IMR-90 (cell line): ENCODE results near the gene RBKS. TPM values are rescaled to one million over a fixed set of nuclear protein-coding genes. Genes with fewer than 3 reads are reported as not detected.

Source experiments
- ATAC-seq: fragments of 200-7000 bp; cut with Tn5 transposase; 2 replicates; pipeline ENCODE4 v1.9.1; 2020; ENCODE audit warnings: low read depth, mild to moderate bottlenecking, moderate library complexity
- BruUV-seq: library from RNA; stranded (reverse); fragments of 400-500 nt; replicated peaks from 2 replicates; lab custom pipeline; 2021; lab: Mats Ljungman, UMichigan
- CTCF ChIA-PET: fragments of 300-600 bp; formaldehyde crosslinking; extraction: SDS; loops from one replicate; lab custom pipeline; 2021; ENCODE audit warnings: antibody characterized with exemption; lab: Yijun Ruan, JAX
- POLR2A ChIA-PET: fragments of 300-600 bp; sonication (Branson Sonifier 250); formaldehyde crosslinking; loops from one replicate; lab custom pipeline; 2022; ENCODE audit warnings: antibody characterized with exemption; ENCODE audit not compliant: unreplicated experiment; lab: Charles Lee
- DNase-seq: peaks from one replicate; pipeline ENCODE4 v3.0.0; 2013
- H2AFZ ChIP-seq: replicated peaks from 2 replicates; pipeline ENCODE3; 2013; ENCODE audit warnings: low read length, mild to moderate bottlenecking; ENCODE audit not compliant: poor library complexity
- H2AK5ac ChIP-seq: 2 replicates; pipeline ENCODE4 v1.6.1; 2013; ENCODE audit warnings: low read depth, low read length, inconsistent platforms
- H2AK9ac ChIP-seq: replicated peaks from 2 replicates; pipeline ENCODE3; 2013; ENCODE audit warnings: mild to moderate bottlenecking, low read depth, low read length, moderate library complexity; ENCODE audit not compliant: poor library complexity
- H2BK120ac ChIP-seq: 2 replicates; pipeline ENCODE4 v1.6.1; 2013; ENCODE audit warnings: low read depth, low read length, inconsistent platforms
- H2BK15ac ChIP-seq: 3 replicates; pipeline ENCODE4 v1.6.1; 2013; ENCODE audit warnings: low read depth, low read length, inconsistent platforms
- H2BK20ac ChIP-seq: 2 replicates; pipeline ENCODE4 v1.6.1; 2013; ENCODE audit warnings: low read depth, mild to moderate bottlenecking, inconsistent platforms, low read length, moderate library complexity
- H2BK5ac ChIP-seq: 2 replicates; pipeline ENCODE4 v1.6.1; 2013; ENCODE audit warnings: mild to moderate bottlenecking, low read depth, low read length, inconsistent platforms; ENCODE audit not compliant: poor library complexity, severe bottlenecking
- H3K14ac ChIP-seq: replicated peaks from 2 replicates; pipeline ENCODE4 v1.6.1; 2013; ENCODE audit warnings: low read depth, low read length, inconsistent platforms
- H3K18ac ChIP-seq: 2 replicates; pipeline ENCODE4 v1.6.1; 2013; ENCODE audit warnings: low read depth, low read length, control low read depth
- H3K23ac ChIP-seq: 2 replicates; pipeline ENCODE4 v1.6.1; 2013; ENCODE audit warnings: low read depth, low read length, inconsistent platforms
- H3K27ac ChIP-seq: 2 replicates; pipeline ENCODE4 v1.5.1; 2013; ENCODE audit warnings: mild to moderate bottlenecking, control low read depth, low read length; ENCODE audit not compliant: insufficient read depth
- H3K27me3 ChIP-seq: 2 replicates; pipeline ENCODE4 v1.6.1; 2013; ENCODE audit warnings: low read length; ENCODE audit not compliant: control insufficient read depth, insufficient read depth
- H3K36me3 ChIP-seq: 2 replicates; pipeline ENCODE4 v1.6.1; 2013; ENCODE audit warnings: low read length, mixed read lengths; ENCODE audit not compliant: control insufficient read depth, insufficient read depth
- H3K4ac ChIP-seq: 2 replicates; pipeline ENCODE4 v1.6.1; 2013; ENCODE audit warnings: low read depth, low read length, inconsistent platforms
- H3K4me1 ChIP-seq: 2 replicates; pipeline ENCODE4 v1.6.1; 2013; ENCODE audit warnings: low read length, mixed read lengths; ENCODE audit not compliant: control insufficient read depth, insufficient read depth
- H3K4me2 ChIP-seq: 2 replicates; pipeline ENCODE4 v1.6.1; 2013; ENCODE audit warnings: low read depth, mild to moderate bottlenecking, control low read depth, low read length, moderate library complexity
- H3K4me3 ChIP-seq: 2 replicates; pipeline ENCODE4 v1.5.1; 2013; ENCODE audit warnings: low read depth, mild to moderate bottlenecking, control low read depth, low read length, moderate library complexity; ENCODE audit not compliant: insufficient read depth
- H3K56ac ChIP-seq: 2 replicates; pipeline ENCODE4 v1.6.1; 2013; ENCODE audit warnings: low read length, inconsistent platforms; ENCODE audit not compliant: insufficient read depth; ENCODE audit errors: extremely low read depth
- H3K79me1 ChIP-seq, 2 experiments: 2 replicates each; pipeline ENCODE4 v1.6.1; 2013; ENCODE audit warnings: low read length in 2 of 2, inconsistent platforms in 1 of 2, low read depth in 1 of 2
- H3K9ac ChIP-seq: 2 replicates; pipeline ENCODE4 v1.6.1; 2013; ENCODE audit warnings: low read depth, low read length, control low read depth
- H3K9me1 ChIP-seq: 2 replicates; pipeline ENCODE4 v1.6.1; 2013; ENCODE audit warnings: low read length, inconsistent platforms; ENCODE audit not compliant: insufficient read depth
- H3K9me3 ChIP-seq: 2 replicates; pipeline ENCODE4 v1.6.1; 2013; ENCODE audit warnings: low read length; ENCODE audit not compliant: control insufficient read depth, insufficient read depth
- H4K20me1 ChIP-seq: 2 replicates; pipeline ENCODE4 v1.6.1; 2013; ENCODE audit warnings: low read length, inconsistent platforms; ENCODE audit not compliant: insufficient read depth
- H4K5ac ChIP-seq: 2 replicates; pipeline ENCODE4 v1.6.1; 2013; ENCODE audit warnings: mild to moderate bottlenecking, low read depth, low read length, control low read depth
- H4K8ac ChIP-seq, 2 experiments: 2 replicates each; pipeline ENCODE4 v1.6.1; 2013; ENCODE audit warnings: low read depth in 2 of 2, low read length in 2 of 2, control low read depth in 1 of 2, inconsistent platforms in 1 of 2
- H4K91ac ChIP-seq: 2 replicates; pipeline ENCODE4 v1.6.1; 2013; ENCODE audit warnings: low read depth, low read length, inconsistent platforms; ENCODE audit not compliant: insufficient read depth
- BHLHE40 ChIP-seq: fragments of 150-350 bp; IDR thresholded peaks from 2 replicates; pipeline ENCODE4 v1.6.1; 2016; ENCODE audit warnings: mild to moderate bottlenecking, low read depth, low read length
- CEBPB ChIP-seq: IDR thresholded peaks from 2 replicates; pipeline ENCODE4 v1.6.1; 2012; ENCODE audit warnings: low read depth, low read length, improper control_type of control experiment
- CHD1 ChIP-seq: IDR thresholded peaks from 2 replicates; pipeline ENCODE4 v1.6.1; 2012; ENCODE audit warnings: low read depth, low read length, improper control_type of control experiment
- ELK1 ChIP-seq: fragments of 150-350 bp; IDR thresholded peaks from 2 replicates; pipeline ENCODE4 v1.6.1; 2016; ENCODE audit warnings: low read depth, mild to moderate bottlenecking, low read length, moderate library complexity, borderline replicate concordance
- FOS ChIP-seq: fragments of 150-350 bp; IDR thresholded peaks from 2 replicates; pipeline ENCODE4 v1.6.1; 2016; ENCODE audit warnings: low read depth, low read length
- MAFK ChIP-seq: IDR thresholded peaks from 2 replicates; pipeline ENCODE4 v1.6.1; 2012; ENCODE audit warnings: low read depth, low read length, improper control_type of control experiment
- MAZ ChIP-seq: IDR thresholded peaks from 2 replicates; pipeline ENCODE4 v1.6.1; 2012; ENCODE audit warnings: low read depth, mild to moderate bottlenecking, low read length, improper control_type of control experiment, moderate library complexity, borderline replicate concordance
- MXI1 ChIP-seq: IDR thresholded peaks from 2 replicates; pipeline ENCODE4 v1.6.1; 2012; ENCODE audit warnings: low read depth, mild to moderate bottlenecking, low read length, moderate library complexity, borderline replicate concordance
- NFE2L2 ChIP-seq: fragments of 150-350 bp; IDR thresholded peaks from 2 replicates; pipeline ENCODE4 v1.6.1; 2016; ENCODE audit warnings: low read depth, mild to moderate bottlenecking, low read length
- POLR2A ChIP-seq: IDR thresholded peaks from 2 replicates; pipeline ENCODE4 v1.6.1; 2012; ENCODE audit warnings: mild to moderate bottlenecking, low read depth, low read length
- RAD21 ChIP-seq: IDR thresholded peaks from 2 replicates; pipeline ENCODE4 v1.6.1; 2012; ENCODE audit warnings: low read length, improper control_type of control experiment
- RCOR1 ChIP-seq: IDR thresholded peaks from 2 replicates; pipeline ENCODE4 v1.6.1; 2012; ENCODE audit warnings: mild to moderate bottlenecking, low read length, improper control_type of control experiment; ENCODE audit not compliant: insufficient replicate concordance
- RFX5 ChIP-seq: IDR thresholded peaks from 2 replicates; pipeline ENCODE4 v1.8.0; 2012; ENCODE audit warnings: low read depth, mild to moderate bottlenecking, low read length, moderate library complexity
- SMC3 ChIP-seq: fragments of 150-350 bp; IDR thresholded peaks from 2 replicates; pipeline ENCODE4 v1.6.1; 2016; ENCODE audit warnings: low read depth, mild to moderate bottlenecking, antibody characterized with exemption, low read length, moderate library complexity
- WGBS, 2 experiments: methylation state at CpG; one replicate each; pipeline versions ENCODE4 v1.1.5 to v1.1.7; 2013; ENCODE audit warnings: missing lambda C conversion rate in 2 of 2; ENCODE audit not compliant: insufficient read length in 1 of 2; ENCODE audit errors: extremely low coverage in 2 of 2; 5-methylcytosine and 5-hydroxymethylcytosine counted together
- dilution Hi-C: fragments of 300-500 bp; cut with HindIII; formaldehyde crosslinking; loops from one replicate; pipeline ENCODE4 v1.14.3; 2018; ENCODE audit warnings: low sequenced_read_pairs; ENCODE audit not compliant: unreplicated experiment
- in situ Hi-C: fragments of 300-500 bp; cut with MboI; formaldehyde crosslinking; loops from 3 replicates; pipeline ENCODE4 v1.14.3; 2019; ENCODE audit warnings: low sequenced_read_pairs, inconsistent platforms, mixed read lengths
- intact Hi-C: fragments of 100-400 bp; cut with micrococcal nuclease; formaldehyde crosslinking; loops from 2 replicates; pipeline ENCODE4 v1.10.0; 2022
- polyA plus RNA-seq, 3 experiments: library from polyadenylated mRNA; depleted of rRNA; stranded (reverse); fragments of >200 nt; gene quantifications; 2 replicates each; pipeline ENCODE4 v1.2.3, GENCODE V29; 2012; ENCODE audit warnings: low replicate concordance in 1 of 3
- total RNA-seq: library from RNA; depleted of rRNA; stranded (reverse); fragments of >200 nt; gene quantifications from 2 replicates; pipeline ENCODE4 v1.2.3, GENCODE V29; 2012
- TF ChIP-seq, protein P1 (sequence below): fragments of 150-350 bp; IDR thresholded peaks from 2 replicates; pipeline ENCODE4 v1.6.1; 2017; ENCODE audit warnings: mild to moderate bottlenecking, antibody characterized with exemption, low read length, low read depth
- TF ChIP-seq, protein P2 (sequence below): conservative IDR thresholded peaks from 2 replicates; pipeline ENCODE4 v1.5.1; 2012; ENCODE audit warnings: mild to moderate bottlenecking, low read depth, low read length, improper control_type of control experiment

RBKS gene
- total and polyA plus RNA-seq, 2 of the 4 experiments (the other 2 are of a cell fraction), result 1.1 to 1.4 TPM

DNA sequence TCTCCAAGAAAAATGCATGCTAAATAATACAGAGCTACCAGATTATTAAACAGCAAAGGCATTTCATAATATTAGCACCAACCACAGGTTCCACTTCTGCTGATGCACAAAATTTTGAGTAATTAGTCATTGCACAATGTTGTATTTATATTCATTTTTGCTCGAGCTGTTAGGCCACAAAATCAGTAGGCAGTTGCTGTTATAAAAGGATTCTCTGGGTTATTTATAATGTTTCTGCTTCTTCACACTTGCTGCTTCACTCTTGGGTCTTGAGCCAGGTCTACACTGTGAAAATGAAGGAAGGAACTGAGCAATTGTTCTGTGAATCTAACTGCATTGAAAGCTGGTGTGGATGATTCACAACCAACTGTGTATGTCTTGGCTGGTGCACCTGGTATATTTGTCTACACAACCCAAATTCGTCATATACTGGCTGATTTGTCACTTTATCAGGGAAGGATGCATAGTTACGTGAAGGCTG lies 80.4 kb downstream of the RBKS start:
- Histone ChIP-seq H4K8ac (0 out of 4 replicates have a peak overlapping the region, but pooled peaks of 1 of the 2 experiments have one; percentile 0), H3K27ac (no peak overlapping the region), H2BK120ac (peak overlapping the region; percentile 4; the same call in 1 of the 2 replicates), H3K18ac (no peak overlapping the region), H3K4me2 (peak overlapping the region; percentile 11; the same call in 1 of the 2 replicates), H3K14ac (no peak overlapping the region), H3K79me1 (peaks cover 0 to 3% of the 10 kb centered on the region in 2 experiments; a peak in 1 of 4 replicates), H3K4ac (peak overlapping the region; percentile 1; the same call in 1 of the 2 replicates), H2AK5ac (no peak overlapping the region), H3K4me1 (peaks cover 11% of the 10 kb centered on the region), H2BK15ac (no peak overlapping the region), H3K9ac (no peak overlapping the region), H3K23ac (no peak overlapping the region), H2AFZ (no peak overlapping the region), H4K5ac (no peak overlapping the region), H3K36me3 (no peaks in the 10 kb centered on the region), H4K20me1 (no peaks in the 10 kb centered on the region), H4K91ac (no peak overlapping the region), H2BK5ac (peak overlapping the region; percentile 45), H2BK20ac (no peak overlapping the region; the same call in 1 of the 2 replicates), H3K27me3 (no peaks in the 10 kb centered on the region), H3K9me1 (peaks cover 11% of the 10 kb centered on the region; the same call in 1 of the 2 replicates), H3K9me3 (no peaks in the 10 kb centered on the region), H3K4me3 (no peak overlapping the region), H2AK9ac (no peak overlapping the region), H3K56ac (no peak overlapping the region)
- no CpG with 5 or more reads among the region's 3 CpGs for WGBS, 2 experiments
- intact Hi-C loops (no loop called here), in situ Hi-C loops (no loop called here), dilution Hi-C loops (no loop called here)
- ATAC-seq (peak; percentile 75), DNase-seq (peak; percentile 93)
- BruUV-seq, result no TSS peak
- ChIA-PET CTCF (interaction anchor here (0.6 kb wide), 3 partner anchors 17 to 183 kb away, joined by 3 read pairs; no protein-coding TSS in a partner anchor), POLR2A (no interaction called here)
- TF ChIP-seq SMC3, result no peak
- no peak for TF ChIP-seq CHD1
- no peak for TF ChIP-seq BHLHE40
- TF ChIP-seq CEBPB, result peak; percentile 92
- no peak for TF ChIP-seq POLR2A
- no peak for TF ChIP-seq ELK1
- TF ChIP-seq FOS, result peak; percentile 33
- no peak for TF ChIP-seq NFE2L2
- TF ChIP-seq MAZ, result 0 out of 2 replicates have a peak, but pooled peaks have one; percentile 17
- no peak for TF ChIP-seq MXI1
- TF ChIP-seq, protein P1, sequence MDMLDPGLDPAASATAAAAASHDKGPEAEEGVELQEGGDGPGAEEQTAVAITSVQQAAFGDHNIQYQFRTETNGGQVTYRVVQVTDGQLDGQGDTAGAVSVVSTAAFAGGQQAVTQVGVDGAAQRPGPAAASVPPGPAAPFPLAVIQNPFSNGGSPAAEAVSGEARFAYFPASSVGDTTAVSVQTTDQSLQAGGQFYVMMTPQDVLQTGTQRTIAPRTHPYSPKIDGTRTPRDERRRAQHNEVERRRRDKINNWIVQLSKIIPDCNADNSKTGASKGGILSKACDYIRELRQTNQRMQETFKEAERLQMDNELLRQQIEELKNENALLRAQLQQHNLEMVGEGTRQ, result no peak; the same call in 1 of the 2 replicates
- TF ChIP-seq, protein P2, sequence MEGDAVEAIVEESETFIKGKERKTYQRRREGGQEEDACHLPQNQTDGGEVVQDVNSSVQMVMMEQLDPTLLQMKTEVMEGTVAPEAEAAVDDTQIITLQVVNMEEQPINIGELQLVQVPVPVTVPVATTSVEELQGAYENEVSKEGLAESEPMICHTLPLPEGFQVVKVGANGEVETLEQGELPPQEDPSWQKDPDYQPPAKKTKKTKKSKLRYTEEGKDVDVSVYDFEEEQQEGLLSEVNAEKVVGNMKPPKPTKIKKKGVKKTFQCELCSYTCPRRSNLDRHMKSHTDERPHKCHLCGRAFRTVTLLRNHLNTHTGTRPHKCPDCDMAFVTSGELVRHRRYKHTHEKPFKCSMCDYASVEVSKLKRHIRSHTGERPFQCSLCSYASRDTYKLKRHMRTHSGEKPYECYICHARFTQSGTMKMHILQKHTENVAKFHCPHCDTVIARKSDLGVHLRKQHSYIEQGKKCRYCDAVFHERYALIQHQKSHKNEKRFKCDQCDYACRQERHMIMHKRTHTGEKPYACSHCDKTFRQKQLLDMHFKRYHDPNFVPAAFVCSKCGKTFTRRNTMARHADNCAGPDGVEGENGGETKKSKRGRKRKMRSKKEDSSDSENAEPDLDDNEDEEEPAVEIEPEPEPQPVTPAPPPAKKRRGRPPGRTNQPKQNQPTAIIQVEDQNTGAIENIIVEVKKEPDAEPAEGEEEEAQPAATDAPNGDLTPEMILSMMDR, result no peak
- TF ChIP-seq RAD21, result no peak
- peak; percentile 62 for TF ChIP-seq MAFK
- peak; percentile 88 for TF ChIP-seq RCOR1
- TF ChIP-seq RFX5, result no peak
